Ectodermal cell (in vitro differentiated cells): ENCODE results near the gene COL6A3.
"Not testable (repeated sequence)": the region's sequence is repeated elsewhere in the genome, so short reads cannot be mapped to it uniquely, and the experiment has no call there.

Experiments used
- H3K27ac ChIP-seq: 2 replicates; pipeline ENCODE4 v1.7.0; 2013; ENCODE audit warnings: mild to moderate bottlenecking, low read depth, low read length; ENCODE audit not compliant: insufficient read depth, poor library complexity, severe bottlenecking
- H3K27me3 ChIP-seq: 2 replicates; pipeline ENCODE4 v1.7.0; 2013; ENCODE audit warnings: mild to moderate bottlenecking, low read length; ENCODE audit not compliant: insufficient read depth, control insufficient read depth, poor library complexity, severe bottlenecking
- H3K36me3 ChIP-seq: one replicate; pipeline ENCODE4 v1.7.0; 2013; ENCODE audit warnings: low read length; ENCODE audit not compliant: control insufficient read depth, insufficient read depth
- H3K4me1 ChIP-seq: one replicate; pipeline ENCODE4 v1.7.0; 2013; ENCODE audit warnings: low read length; ENCODE audit not compliant: control insufficient read depth, insufficient read depth
- H3K4me3 ChIP-seq: 2 replicates; pipeline ENCODE4 v1.7.0; 2013; ENCODE audit warnings: low read depth, low read length, control low read depth; ENCODE audit not compliant: insufficient read depth
- H3K9me3 ChIP-seq: 2 replicates; pipeline ENCODE4 v1.7.0; 2013; ENCODE audit warnings: mild to moderate bottlenecking, low read length, moderate library complexity; ENCODE audit not compliant: control insufficient read depth
- WGBS, 2 experiments: methylation state at CpG; one replicate each; pipeline ENCODE4 v1.1.7; 2013; ENCODE audit warnings: missing lambda C conversion rate in 2 of 2; 5-methylcytosine and 5-hydroxymethylcytosine counted together

Gene COL6A3

GRCh38 chr2:237312021-237312755, 101.8 kb downstream of the COL6A3 start:
- no peak overlapping the region for H3K27ac ChIP-seq
- H3K4me3 ChIP-seq = no peak overlapping the region
- no peaks in the 10 kb centered on the region for H3K36me3 ChIP-seq
- H3K9me3 ChIP-seq = no peaks in the 10 kb centered on the region
- peaks cover 3% of the 10 kb centered on the region for H3K4me1 ChIP-seq
- 94 to 95% methylated on average over 11 of the region's 12 CpGs for WGBS, 2 experiments
- H3K27me3 ChIP-seq = no peaks in the 10 kb centered on the region

DNA sequence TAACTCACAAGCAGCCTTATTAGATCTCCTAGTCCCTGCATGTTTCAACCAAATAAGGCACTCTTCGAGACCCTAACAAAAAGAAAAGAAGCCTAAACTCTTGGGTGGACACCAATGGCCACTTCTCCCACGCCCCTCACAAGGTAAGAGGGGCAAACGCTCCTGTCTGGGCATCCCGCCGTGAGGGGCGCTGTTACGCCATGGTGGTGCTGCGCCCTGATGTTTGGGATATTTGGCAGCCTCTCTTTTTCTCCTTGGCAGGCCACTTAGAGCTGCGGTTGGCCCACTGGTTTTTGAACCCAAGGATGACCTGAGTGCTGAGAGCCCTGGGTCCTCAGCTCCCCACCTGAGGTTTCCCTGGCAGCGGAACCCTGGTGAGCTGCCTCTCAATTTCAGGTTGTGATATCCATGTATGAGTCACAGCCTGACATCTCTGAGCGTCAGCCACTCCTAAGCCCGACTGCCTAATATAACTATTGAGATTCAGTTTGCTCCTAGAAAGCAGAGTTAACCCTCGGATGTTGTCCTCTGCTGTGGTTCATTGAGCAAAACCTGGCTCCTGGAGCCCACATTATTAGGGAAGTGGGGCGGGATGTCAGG, 103.3 kb downstream of the COL6A3 start:
- Histone ChIP-seq H3K27me3 (no peaks in the 10 kb centered on the region), H3K36me3 (no peaks in the 10 kb centered on the region), H3K4me1 (peaks cover 3% of the 10 kb centered on the region), H3K27ac (no peak overlapping the region), H3K9me3 (no peaks in the 10 kb centered on the region), H3K4me3 (no peak overlapping the region)
- 91 to 94% methylated on average over 14 of the region's 14 CpGs for WGBS, 2 experiments

- H3K9me3 ChIP-seq = no peaks in the 10 kb centered on the region
- no peaks in the 10 kb centered on the region for H3K36me3 ChIP-seq
- H3K27ac ChIP-seq = no peak overlapping the region
- H3K4me3 ChIP-seq = no peak overlapping the region
- WGBS, 2 experiments = 94 to 95% methylated on average over 4 of the region's 4 CpGs
- H3K27me3 ChIP-seq = no peaks in the 10 kb centered on the region
- H3K4me1 ChIP-seq = no peaks in the 10 kb centered on the region
Measured at GRCh38 chr2:237309416-237309815, 104.5 kb downstream of the COL6A3 start.

- 90 to 100% methylated on average over 3 of the region's 3 CpGs for WGBS, 2 experiments
- Histone ChIP-seq H3K9me3 (no peaks in the 10 kb centered on the region), H3K27me3 (no peaks in the 10 kb centered on the region), H3K4me3 (no peak overlapping the region), H3K27ac (no peak overlapping the region), H3K4me1 (no peaks in the 10 kb centered on the region), H3K36me3 (no peaks in the 10 kb centered on the region)
Measured at GRCh38 chr2:237309011-237309410, 105.0 kb downstream of the COL6A3 start.

GRCh38 chr2:237307474-237307873, 106.5 kb downstream of the COL6A3 start:
- H3K9me3 ChIP-seq = no peaks in the 10 kb centered on the region
- H3K36me3 ChIP-seq = no peaks in the 10 kb centered on the region
- H3K4me3 ChIP-seq = no peak overlapping the region
- no peaks in the 10 kb centered on the region for H3K27me3 ChIP-seq
- H3K27ac ChIP-seq = no peak overlapping the region
- 92 to 97% methylated on average over 7 of the region's 7 CpGs for WGBS, 2 experiments
- H3K4me1 ChIP-seq = no peaks in the 10 kb centered on the region

GRCh38 chr2:237306787-237307170, 107.2 kb downstream of the COL6A3 start:
- H3K4me1 ChIP-seq = no peaks in the 10 kb centered on the region
- no peak overlapping the region for H3K27ac ChIP-seq
- H3K9me3 ChIP-seq = no peaks in the 10 kb centered on the region
- no peaks in the 10 kb centered on the region for H3K27me3 ChIP-seq
- H3K4me3 ChIP-seq = no peak overlapping the region
- WGBS, 2 experiments = 92 to 98% methylated on average over 3 of the region's 3 CpGs
- no peaks in the 10 kb centered on the region for H3K36me3 ChIP-seq

GRCh38 chr2:237306083-237306786, 107.7 kb downstream of the COL6A3 start:
- Histone ChIP-seq H3K9me3 (no peaks in the 10 kb centered on the region), H3K4me3 (no peak overlapping the region), H3K27me3 (no peaks in the 10 kb centered on the region), H3K4me1 (no peaks in the 10 kb centered on the region), H3K27ac (no peak overlapping the region), H3K36me3 (no peaks in the 10 kb centered on the region)
- WGBS, 2 experiments = 91 to 92% methylated on average over 7 of the region's 7 CpGs

DNA sequence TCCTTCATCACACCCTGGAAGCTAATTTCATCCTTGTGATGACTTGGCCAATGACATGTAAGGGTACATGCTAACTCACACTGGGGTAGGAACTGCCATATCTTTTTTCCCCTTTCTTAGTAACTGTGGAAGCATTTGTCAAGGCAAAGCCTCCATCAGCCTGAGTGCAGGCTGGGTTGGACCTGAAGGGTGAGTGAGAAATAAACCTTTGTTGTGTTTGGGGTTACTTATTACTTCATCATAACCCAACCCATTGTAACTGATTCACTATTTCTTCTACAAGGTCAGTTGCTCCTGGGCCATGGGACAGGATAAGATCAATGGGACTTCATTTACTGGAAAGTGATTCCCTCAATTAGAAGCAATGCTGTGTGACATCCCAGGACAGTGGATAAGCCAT, 108.4 kb downstream of the COL6A3 start:
- Histone ChIP-seq H3K4me1 (no peaks in the 10 kb centered on the region), H3K36me3 (no peaks in the 10 kb centered on the region), H3K27me3 (no peaks in the 10 kb centered on the region)

GRCh38 chr2:237304763-237305514, 109.0 kb downstream of the COL6A3 start:
- Histone ChIP-seq H3K4me3 (no peak overlapping the region), H3K36me3 (no peaks in the 10 kb centered on the region), H3K9me3 (no peaks in the 10 kb centered on the region), H3K27ac (no peak overlapping the region), H3K4me1 (no peaks in the 10 kb centered on the region), H3K27me3 (no peaks in the 10 kb centered on the region)
- 88% methylated on average over 2 of the region's 2 CpGs for WGBS, 2 experiments

More for the DNA sequence above, 108.4 kb downstream of the COL6A3 start:
- Histone ChIP-seq H3K27ac (no peak overlapping the region), H3K9me3 (no peaks in the 10 kb centered on the region), H3K4me3 (no peak overlapping the region)

- not testable (repeated sequence) for H3K27ac ChIP-seq, H3K4me1 ChIP-seq, H3K4me3 ChIP-seq, H3K36me3 ChIP-seq, H3K27me3 ChIP-seq, H3K9me3 ChIP-seq
- 79 to 88% methylated on average over 1 of the region's 1 CpG for WGBS, 2 experiments
Measured at GRCh38 chr2:237303244-237303643, 110.7 kb downstream of the COL6A3 start.
